ENCODE measurements around the gene IPO4.

- TF ChIP-seq TAF1 (IDR thresholded peaks at IDR 0.05; ENCODE audit: low read depth) (no peak), NFIC (IDR thresholded peaks at IDR 0.05) (no peak), YY1 (IDR thresholded peaks at IDR 0.05; ENCODE audit: low read depth) (no peak), CREB1 (IDR thresholded peaks at IDR 0.05; ENCODE audit: low read depth) (no peak), MAX (IDR thresholded peaks at IDR 0.05) (no peak), EP300 (IDR thresholded peaks at IDR 0.05; ENCODE audit: borderline replicate concordance) (no peak), RAD21 (IDR thresholded peaks at IDR 0.05; ENCODE audit: low read depth) (no peak), USF1 (IDR thresholded peaks at IDR 0.05) (no peak), FOXM1 (IDR thresholded peaks at IDR 0.05; ENCODE audit: borderline replicate concordance, low read depth) (no peak), REST (IDR thresholded peaks at IDR 0.05; ENCODE audit: low read depth) (no peak), ZBTB7A (IDR thresholded peaks at IDR 0.05; ENCODE audit: low read depth) (no peak), CEBPB (IDR thresholded peaks at IDR 0.05) (no peak), EGR1 (IDR thresholded peaks at IDR 0.05) (no peak)
Measured at GRCh38 chr14:24132976-24133375, 55.6 kb downstream of the IPO4 start.
